H1 (cell line): Measurements from ENCODE around the gene DNAH12. TPM values are rescaled to one million over a fixed set of nuclear protein-coding genes. Genes with fewer than 3 reads are reported as not detected.

Source experiments
- CTCF ChIA-PET: fragments of 300-600 bp; sonication (Branson Sonifier 250); formaldehyde crosslinking; loops from one replicate; lab custom pipeline; 2021; ENCODE audit not compliant: partially characterized antibody; lab: Charles Lee
- POLR2A ChIA-PET: fragments of 300-600 bp; sonication (Branson Sonifier 250); formaldehyde crosslinking; loops from one replicate; lab custom pipeline; 2021; ENCODE audit warnings: inconsistent platforms; ENCODE audit not compliant: partially characterized antibody; lab: Charles Lee
- DNase-seq, 2 experiments: peaks; one replicate each; pipeline versions ENCODE4 v3.0.0 to v3.0.0-alpha.2; 2010 to 2022; ENCODE audit warnings: low spot score in 2 of 2, low read depth in 1 of 2, mixed read lengths in 1 of 2
- FAIRE-seq: peaks from 2 replicates; lab custom pipeline; 2011; peaks lifted over from hg19 to GRCh38; lab: Jason Lieb, UNC
- H2AFZ ChIP-seq: 2 replicates; pipeline ENCODE4 v1.8.1; 2012; ENCODE audit warnings: low read length, inconsistent platforms
- H2AK5ac ChIP-seq: 2 replicates; pipeline ENCODE4 v1.6.1; 2013; ENCODE audit warnings: low read depth, low read length
- H2BK120ac ChIP-seq: replicated peaks from 2 replicates; pipeline ENCODE3; 2013; ENCODE audit warnings: low read depth, low read length, inconsistent platforms
- H2BK12ac ChIP-seq: 2 replicates; pipeline ENCODE4 v1.6.1; 2013; ENCODE audit warnings: low read depth, low read length
- H2BK15ac ChIP-seq: 2 replicates; pipeline ENCODE4 v1.6.1; 2013; ENCODE audit warnings: low read length
- H2BK20ac ChIP-seq: 2 replicates; pipeline ENCODE4 v1.6.1; 2013; ENCODE audit warnings: low read length
- H2BK5ac ChIP-seq: 2 replicates; pipeline ENCODE4 v1.6.1; 2013; ENCODE audit warnings: low read depth, low read length
- H3K14ac ChIP-seq: 2 replicates; pipeline ENCODE4 v1.6.1; 2013; ENCODE audit warnings: inconsistent platforms; ENCODE audit not compliant: insufficient read length
- H3K18ac ChIP-seq: 2 replicates; pipeline ENCODE4 v1.6.1; 2013; ENCODE audit warnings: low read length; ENCODE audit errors: extremely low read depth
- H3K23ac ChIP-seq: 2 replicates; pipeline ENCODE4 v1.6.1; 2013; ENCODE audit warnings: inconsistent platforms; ENCODE audit not compliant: insufficient read length
- H3K23me2 ChIP-seq: 2 replicates; pipeline ENCODE4 v1.6.1; 2013; ENCODE audit warnings: low read depth, low read length
- H3K27ac ChIP-seq: 2 replicates; pipeline ENCODE4 v1.6.1; 2011; ENCODE audit warnings: low read depth, low read length, inconsistent platforms
- H3K27me3 ChIP-seq, 4 experiments: replicated peaks in 1 of 4; 1 replicate in 1 of 4; 2 replicates in 3 of 4; pipeline versions ENCODE4 v1.6.1 to v1.8.1; 2011 to 2013; ENCODE audit warnings: low read length in 3 of 4, mild to moderate bottlenecking in 3 of 4, inconsistent platforms in 2 of 4, mixed read lengths in 2 of 4, moderate library complexity in 1 of 4; ENCODE audit not compliant: control insufficient read depth in 3 of 4, insufficient read depth in 3 of 4; ENCODE audit errors: extremely low read depth in 1 of 4
- H3K36me3 ChIP-seq, 4 experiments: 2 replicates each; pipeline versions ENCODE4 v1.6.1 to v1.8.1; 2011 to 2013; ENCODE audit warnings: mild to moderate bottlenecking in 4 of 4, low read length in 3 of 4, moderate library complexity in 2 of 4, control low read depth in 1 of 4, inconsistent platforms in 1 of 4; ENCODE audit not compliant: insufficient read depth in 4 of 4, control insufficient read depth in 2 of 4
- H3K4ac ChIP-seq: replicated peaks from 2 replicates; pipeline ENCODE3; 2013; ENCODE audit warnings: low read length, low read depth, mixed read lengths, inconsistent platforms; ENCODE audit not compliant: insufficient read length
- H3K4me1 ChIP-seq, 4 experiments: replicated peaks in 1 of 4; 1 replicate in 1 of 4; 2 replicates in 3 of 4; pipeline versions ENCODE4 v1.6.1 to v1.8.1; 2011 to 2013; ENCODE audit warnings: low read length in 3 of 4, inconsistent platforms in 2 of 4, mixed read lengths in 1 of 4; ENCODE audit not compliant: insufficient read depth in 4 of 4, control insufficient read depth in 3 of 4
- H3K4me2 ChIP-seq, 2 experiments: 2 replicates each; pipeline versions ENCODE4 v1.6.1 to v1.8.1; 2011 to 2013; ENCODE audit warnings: low read depth in 2 of 2, low read length in 2 of 2, control low read depth in 1 of 2, inconsistent platforms in 1 of 2, mild to moderate bottlenecking in 1 of 2; ENCODE audit not compliant: insufficient read depth in 1 of 2
- H3K4me3 ChIP-seq, 4 experiments: fragments of 200-600, 300-600 bp in 1 of 4; sonication (generic), shearing (Covaris generic), sonication (Bioruptor Twin) in 1 of 4; 2 replicates each; pipeline versions ENCODE4 v1.5.1 to v1.8.1; 2011 to 2016; ENCODE audit warnings: low read length in 4 of 4, low read depth in 3 of 4, control low read depth in 2 of 4, inconsistent platforms in 2 of 4, mild to moderate bottlenecking in 2 of 4, mixed read lengths in 1 of 4, moderate library complexity in 1 of 4; ENCODE audit not compliant: insufficient read depth in 2 of 4; ENCODE audit errors: extremely low read depth in 1 of 4
- H3K56ac ChIP-seq: replicated peaks from 2 replicates; pipeline ENCODE3; 2013; ENCODE audit warnings: low read depth, mild to moderate bottlenecking, mixed read lengths, low read length, inconsistent platforms; ENCODE audit not compliant: insufficient read length
- H3K79me1 ChIP-seq: 2 replicates; pipeline ENCODE4 v1.6.1; 2013; ENCODE audit warnings: low read depth, low read length, control low read depth
- H3K79me2 ChIP-seq, 2 experiments: 2 replicates each; pipeline versions ENCODE4 v1.6.1 to v1.8.1; 2012 to 2013; ENCODE audit warnings: low read length in 2 of 2, mild to moderate bottlenecking in 2 of 2, inconsistent platforms in 1 of 2; ENCODE audit not compliant: insufficient read depth in 2 of 2, control insufficient read depth in 1 of 2
- H3K9ac ChIP-seq, 4 experiments: replicated peaks in 1 of 4; 1 replicate in 1 of 4; 2 replicates in 3 of 4; pipeline versions ENCODE4 v1.6.1 to v1.8.1; 2011 to 2013; ENCODE audit warnings: low read depth in 3 of 4, low read length in 3 of 4, control low read depth in 2 of 4, mild to moderate bottlenecking in 2 of 4, moderate library complexity in 2 of 4, inconsistent platforms in 1 of 4; ENCODE audit errors: extremely low read depth in 1 of 4
- H3K9me3 ChIP-seq, 2 experiments: 2 replicates each; pipeline versions ENCODE4 v1.6.1 to v1.8.1; 2012 to 2013; ENCODE audit warnings: mild to moderate bottlenecking in 2 of 2, moderate library complexity in 2 of 2, control low read depth in 1 of 2, inconsistent platforms in 1 of 2, low read depth in 1 of 2, low read length in 1 of 2, mixed read lengths in 1 of 2; ENCODE audit not compliant: insufficient read depth in 2 of 2
- H4K20me1 ChIP-seq, 2 experiments: replicated peaks in 1 of 2; 2 replicates each; pipeline versions ENCODE3 to v1.8.1; 2011 to 2013; ENCODE audit warnings: inconsistent platforms in 2 of 2, low read length in 2 of 2, mild to moderate bottlenecking in 1 of 2; ENCODE audit not compliant: insufficient read depth in 2 of 2, control insufficient read depth in 1 of 2
- H4K5ac ChIP-seq: 2 replicates; pipeline ENCODE4 v1.6.1; 2013; ENCODE audit warnings: low read length, low read depth, mixed read lengths, inconsistent platforms; ENCODE audit not compliant: insufficient read length
- H4K8ac ChIP-seq: 2 replicates; pipeline ENCODE4 v1.8.0; 2013; ENCODE audit warnings: mild to moderate bottlenecking, moderate library complexity, low read length, inconsistent platforms; ENCODE audit not compliant: insufficient read depth; ENCODE audit errors: extremely low read depth
- H4K91ac ChIP-seq: replicated peaks from 2 replicates; pipeline ENCODE3; 2013; ENCODE audit warnings: low read length, mixed read lengths, inconsistent platforms; ENCODE audit not compliant: insufficient read length
- BRCA1 ChIP-seq: IDR thresholded peaks from 2 replicates; pipeline ENCODE4 v1.6.1; 2012; ENCODE audit warnings: low read depth, low read length, improper control_type of control experiment
- CBX8 ChIP-seq: fragments of 300-800, 300-1000 bp; sonication (generic); IDR thresholded peaks from 2 replicates; pipeline ENCODE4 v1.7.1; 2016; ENCODE audit warnings: low read depth, low read length, borderline replicate concordance
- CHD1 ChIP-seq: IDR thresholded peaks from 2 replicates; pipeline ENCODE4 v1.6.1; 2012; ENCODE audit warnings: low read depth, low read length, improper control_type of control experiment
- E2F6 ChIP-seq: IDR thresholded peaks from 2 replicates; pipeline ENCODE4 v1.6.1; 2012; ENCODE audit warnings: inconsistent platforms
- GABPA ChIP-seq: IDR thresholded peaks from 2 replicates; pipeline ENCODE4 v1.6.1; 2011; ENCODE audit warnings: mild to moderate bottlenecking, low read length, moderate library complexity, borderline replicate concordance; ENCODE audit not compliant: insufficient read depth
- JUN ChIP-seq: IDR thresholded peaks from 2 replicates; pipeline ENCODE4 v1.6.1; 2011; ENCODE audit warnings: low read depth, mild to moderate bottlenecking, improper control_type of control experiment, low read length
- KDM4A ChIP-seq: IDR thresholded peaks from one replicate; pipeline ENCODE4 v1.7.1; 2012; ENCODE audit warnings: low read depth, mild to moderate bottlenecking, moderate library complexity, low read length, inconsistent platforms; ENCODE audit not compliant: severe bottlenecking
- KDM5A ChIP-seq: fragments of 200-600 bp; IDR thresholded peaks from 2 replicates; pipeline ENCODE4 v1.7.1; 2012; ENCODE audit warnings: mild to moderate bottlenecking, low read length, inconsistent platforms, mixed read lengths
- NRF1 ChIP-seq: IDR thresholded peaks from 2 replicates; pipeline ENCODE4 v1.6.1; 2011; ENCODE audit warnings: mild to moderate bottlenecking, low read depth, low read length, improper control_type of control experiment
- RAD21 ChIP-seq, 2 experiments: IDR thresholded peaks in 1 of 2; conservative IDR thresholded peaks in 1 of 2; 2 replicates each; pipeline ENCODE4 v1.6.1; 2011; ENCODE audit warnings: low read depth in 2 of 2, low read length in 2 of 2, improper control_type of control experiment in 1 of 2, inconsistent platforms in 1 of 2, mild to moderate bottlenecking in 1 of 2, moderate library complexity in 1 of 2
- RXRA ChIP-seq: IDR thresholded peaks from 2 replicates; pipeline ENCODE4 v1.6.1; 2011; ENCODE audit warnings: low read depth, mild to moderate bottlenecking, low read length, moderate library complexity; ENCODE audit not compliant: insufficient read depth
- SAP30 ChIP-seq: fragments of 300-600 bp; sonication (generic); IDR thresholded peaks from 2 replicates; pipeline ENCODE4 v1.7.1; 2012; ENCODE audit warnings: low read length, moderate library complexity, mild to moderate bottlenecking, inconsistent platforms; ENCODE audit not compliant: insufficient read depth, insufficient replicate concordance
- SIN3A ChIP-seq, 2 experiments: IDR thresholded peaks in 1 of 2; conservative IDR thresholded peaks in 1 of 2; 2 replicates each; pipeline ENCODE4 v1.6.1; 2011 to 2012; ENCODE audit warnings: low read length in 2 of 2, improper control_type of control experiment in 1 of 2, low read depth in 1 of 2, mild to moderate bottlenecking in 1 of 2
- SRF ChIP-seq: IDR thresholded peaks from 2 replicates; pipeline ENCODE4 v1.6.1; 2011; ENCODE audit warnings: mild to moderate bottlenecking, low read depth, low read length, moderate library complexity
- WGBS, 2 experiments: shearing (Covaris generic) in 1 of 2; methylation state at CpG; one replicate each; pipeline versions ENCODE4 v1.1.6 to v1.1.7; 2013 to 2015; ENCODE audit warnings: low lambda C conversion rate in 2 of 2, mixed read lengths in 2 of 2, inconsistent platforms in 1 of 2, low coverage in 1 of 2, missing lambda C conversion rate in 1 of 2; ENCODE audit not compliant: insufficient replicate concordance in 2 of 2, insufficient coverage in 1 of 2, insufficient read length in 1 of 2; ENCODE audit errors: extremely low coverage in 1 of 2, missing lambda C conversion rate in 1 of 2; 5-methylcytosine and 5-hydroxymethylcytosine counted together
- polyA plus RNA-seq, 7 experiments: library from polyadenylated mRNA; depleted of rRNA in 3 of 7; stranded (reverse) in 5 of 7; unstranded in 2 of 7; fragments of >200 nt in 5 of 7; fragments of 200-250 nt in 2 of 7; gene quantifications; 1 replicate in 5 of 7; 2 replicates in 1 of 7; 4 replicates in 1 of 7; pipeline versions ENCODE4 v1.2.1 to v1.2.3, GENCODE V29; 2011 to 2013; ENCODE audit warnings: missing spikeins in 2 of 7, mixed read lengths in 2 of 7
- total RNA-seq: library from RNA; stranded (reverse); fragmentation: NEBNext Ultra II Directional; extraction: Animal tissue kit (Norgen Biotek cat#: 25700); gene quantifications from 2 replicates; pipeline ENCODE4 v1.2.1, GENCODE V29; 2021

Gene DNAH12
- total and polyA plus RNA-seq, 2 of the 8 experiments (the other 6 are each of a cell fraction or from before 2014, with no cell fraction given), result not detected

GRCh38 chr3:57298041-57298440 lies 246.1 kb downstream of the DNAH12 start:
- Histone ChIP-seq H3K14ac (no peak overlapping the region), H2AK5ac (no peak overlapping the region), H3K79me1 (no peaks in the 10 kb centered on the region), H2BK120ac (no peak overlapping the region), H3K4me3 (no peak overlapping the region), H3K18ac (no peak overlapping the region), H3K4me2 (no peak overlapping the region), H4K91ac (no peak overlapping the region), H4K5ac (no peak overlapping the region), H4K8ac (no peak overlapping the region), H3K27ac (no peak overlapping the region), H3K27me3 (no peaks in the 10 kb centered on the region), H4K20me1 (no peaks in the 10 kb centered on the region), H2BK20ac (no peak overlapping the region), H2AFZ (no peak overlapping the region), H3K23me2 (no peaks in the 10 kb centered on the region), H3K9ac (no peak overlapping the region), H3K23ac (no peak overlapping the region), H2BK5ac (no peak overlapping the region), H3K4ac (no peak overlapping the region), H2BK15ac (no peak overlapping the region), H2BK12ac (no peak overlapping the region), H3K9me3 (no peaks in the 10 kb centered on the region), H3K4me1 (no peaks in the 10 kb centered on the region), H3K56ac (no peak overlapping the region), H3K79me2 (no peaks in the 10 kb centered on the region), H3K36me3 (no peaks in the 10 kb centered on the region)
- DNase-seq (no peak), FAIRE-seq (no peak)
- ChIA-PET CTCF (no interaction called here), POLR2A (no interaction called here)
- WGBS, 2 experiments, result 89% methylated on average over 1 of the region's 1 CpG; no CpG with 5 or more reads in 1 of the 2 experiments
- TF ChIP-seq E2F6 (no peak), KDM5A (no peak), RXRA (no peak), RAD21 (IDR thresholded peaks at IDR 0.05 in 1 of 2, conservative IDR thresholded peaks at IDR 0.05 in 1 of 2; ENCODE audit: low read depth in 2 of 2, low read length in 2 of 2) (no peak), NRF1 (no peak), CHD1 (no peak), SRF (no peak), CBX8 (no peak), BRCA1 (no peak), KDM4A (no peak), SIN3A (conservative IDR thresholded peaks at IDR 0.05 in 1 of 2, IDR thresholded peaks at IDR 0.05 in 1 of 2; ENCODE audit: low read depth in 1 of 2, low read length in 2 of 2) (no peak), GABPA (no peak), SAP30 (no peak), JUN (no peak)
